Measurements from ENCODE around the gene PDE6H. TPM values are rescaled to one million over a fixed set of nuclear protein-coding genes. Genes with fewer than 3 reads are reported as not detected.

PDE6H gene
- total and polyA plus RNA-seq, 2 donors (not counting 1 experiment from before 2014, with no cell fraction given): not detected

- no peaks in the 10 kb centered on the region for H3K36me3 ChIP-seq (ENCODE audit: control insufficient read depth, insufficient read depth, low read length)
- H3K27ac ChIP-seq (ENCODE audit: insufficient read depth, low read length): no peak overlapping the region
- no peaks in the 10 kb centered on the region for H3K9me3 ChIP-seq (ENCODE audit: control insufficient read depth, insufficient read depth, low read depth, low read length)
- H3K9ac ChIP-seq (ENCODE audit: insufficient read depth, low read length): no peak overlapping the region
- no peaks in the 10 kb centered on the region for H4K20me1 ChIP-seq (ENCODE audit: control insufficient read depth, extremely low read depth, insufficient read depth, low read length)
- TF ChIP-seq EZH2 (IDR thresholded peaks at IDR 0.05; ENCODE audit: low read length, missing control alignments) (no peak), CTCF (conservative IDR thresholded peaks at IDR 0.05 in 1 of 2, IDR thresholded peaks at IDR 0.05 in 1 of 2; ENCODE audit: low read depth in 1 of 2, low read length in 2 of 2) (no peak)
- no peaks in the 10 kb centered on the region for H3K79me2 ChIP-seq (ENCODE audit: control insufficient read depth, insufficient read depth, low read length)
- no peak overlapping the region for H3K4me2 ChIP-seq (ENCODE audit: extremely low read depth, insufficient read depth, low read length)
- no peak for DNase-seq (ENCODE audit: low read depth in 2 of 2)
- H3K27me3 ChIP-seq (ENCODE audit: control insufficient read depth, insufficient read depth, low read length): no peaks in the 10 kb centered on the region
- no peak overlapping the region for H2AFZ ChIP-seq (ENCODE audit: low read length)
- no peak overlapping the region for H3K4me3 ChIP-seq (replicated peaks in 1 of 4; ENCODE audit: control extremely low read depth in 1 of 4, insufficient read depth in 1 of 4, low read depth in 3 of 4, low read length in 4 of 4)
- peaks cover 9% of the 10 kb centered on the region for H3K4me1 ChIP-seq (ENCODE audit: control insufficient read depth, extremely low read depth, insufficient read depth, low read length)
Measured at GRCh38 chr12:14953752-14954151, 19.1 kb upstream of the PDE6H start.

GRCh38 chr12:14954269-14954668 lies 18.6 kb upstream of the PDE6H start:
- Histone ChIP-seq H3K27ac (ENCODE audit: insufficient read depth, low read length) (no peak overlapping the region), H3K4me3 (replicated peaks in 1 of 4; ENCODE audit: control extremely low read depth in 1 of 4, insufficient read depth in 1 of 4, low read depth in 3 of 4, low read length in 4 of 4) (no peak overlapping the region), H3K9me3 (ENCODE audit: control insufficient read depth, insufficient read depth, low read depth, low read length) (no peaks in the 10 kb centered on the region), H3K27me3 (ENCODE audit: control insufficient read depth, insufficient read depth, low read length) (no peaks in the 10 kb centered on the region), H3K79me2 (ENCODE audit: control insufficient read depth, insufficient read depth, low read length) (no peaks in the 10 kb centered on the region), H4K20me1 (ENCODE audit: control insufficient read depth, extremely low read depth, insufficient read depth, low read length) (no peaks in the 10 kb centered on the region), H3K4me1 (ENCODE audit: control insufficient read depth, extremely low read depth, insufficient read depth, low read length) (peaks cover 9% of the 10 kb centered on the region), H3K36me3 (ENCODE audit: control insufficient read depth, insufficient read depth, low read length) (no peaks in the 10 kb centered on the region), H2AFZ (ENCODE audit: low read length) (no peak overlapping the region), H3K4me2 (ENCODE audit: extremely low read depth, insufficient read depth, low read length) (no peak overlapping the region), H3K9ac (ENCODE audit: insufficient read depth, low read length) (no peak overlapping the region)
- TF ChIP-seq CTCF (conservative IDR thresholded peaks at IDR 0.05 in 1 of 2, IDR thresholded peaks at IDR 0.05 in 1 of 2; ENCODE audit: low read depth in 1 of 2, low read length in 2 of 2) (no peak), EZH2 (IDR thresholded peaks at IDR 0.05; ENCODE audit: low read length, missing control alignments) (no peak)
- DNase-seq (ENCODE audit: low read depth in 2 of 2): no peak

- H3K4me1 ChIP-seq (ENCODE audit: control insufficient read depth, extremely low read depth, insufficient read depth, low read length): peaks cover 11% of the 10 kb centered on the region
- no peak overlapping the region for H3K27ac ChIP-seq (ENCODE audit: insufficient read depth, low read length)
- H3K4me2 ChIP-seq (ENCODE audit: extremely low read depth, insufficient read depth, low read length): no peak overlapping the region
Measured at GRCh38 chr12:14956024-14956891, 16.6 kb upstream of the PDE6H start.

More at GRCh38 chr12:14956024-14956891, 16.6 kb upstream of the PDE6H start:
- H3K79me2 ChIP-seq (ENCODE audit: control insufficient read depth, insufficient read depth, low read length): no peaks in the 10 kb centered on the region
- no peak overlapping the region for H3K4me3 ChIP-seq (replicated peaks in 1 of 4; ENCODE audit: control extremely low read depth in 1 of 4, insufficient read depth in 1 of 4, low read depth in 3 of 4, low read length in 4 of 4)
- no peak overlapping the region for H2AFZ ChIP-seq (ENCODE audit: low read length)
- no peak for DNase-seq (ENCODE audit: low read depth in 2 of 2)
- TF ChIP-seq CTCF (conservative IDR thresholded peaks at IDR 0.05 in 1 of 2, IDR thresholded peaks at IDR 0.05 in 1 of 2; ENCODE audit: low read depth in 1 of 2, low read length in 2 of 2) (no peak), EZH2 (IDR thresholded peaks at IDR 0.05; ENCODE audit: low read length, missing control alignments) (no peak)
- H3K27me3 ChIP-seq (ENCODE audit: control insufficient read depth, insufficient read depth, low read length): no peaks in the 10 kb centered on the region
- no peak overlapping the region for H3K9ac ChIP-seq (ENCODE audit: insufficient read depth, low read length)
- no peaks in the 10 kb centered on the region for H3K9me3 ChIP-seq (ENCODE audit: control insufficient read depth, insufficient read depth, low read depth, low read length)
- no peaks in the 10 kb centered on the region for H4K20me1 ChIP-seq (ENCODE audit: control insufficient read depth, extremely low read depth, insufficient read depth, low read length)
- H3K36me3 ChIP-seq (ENCODE audit: control insufficient read depth, insufficient read depth, low read length): no peaks in the 10 kb centered on the region
